HG03135 (cell line): Measurements from ENCODE around the gene ACTL8.

Experiments
- ATAC-seq: cut with Tn5 transposase; IDR thresholded peaks from one replicate; pipeline ENCODE4 v1.9.1; 2021; ENCODE audit warnings: mild to moderate bottlenecking, moderate library complexity; ENCODE audit not compliant: unreplicated experiment

Gene ACTL8

DNA sequence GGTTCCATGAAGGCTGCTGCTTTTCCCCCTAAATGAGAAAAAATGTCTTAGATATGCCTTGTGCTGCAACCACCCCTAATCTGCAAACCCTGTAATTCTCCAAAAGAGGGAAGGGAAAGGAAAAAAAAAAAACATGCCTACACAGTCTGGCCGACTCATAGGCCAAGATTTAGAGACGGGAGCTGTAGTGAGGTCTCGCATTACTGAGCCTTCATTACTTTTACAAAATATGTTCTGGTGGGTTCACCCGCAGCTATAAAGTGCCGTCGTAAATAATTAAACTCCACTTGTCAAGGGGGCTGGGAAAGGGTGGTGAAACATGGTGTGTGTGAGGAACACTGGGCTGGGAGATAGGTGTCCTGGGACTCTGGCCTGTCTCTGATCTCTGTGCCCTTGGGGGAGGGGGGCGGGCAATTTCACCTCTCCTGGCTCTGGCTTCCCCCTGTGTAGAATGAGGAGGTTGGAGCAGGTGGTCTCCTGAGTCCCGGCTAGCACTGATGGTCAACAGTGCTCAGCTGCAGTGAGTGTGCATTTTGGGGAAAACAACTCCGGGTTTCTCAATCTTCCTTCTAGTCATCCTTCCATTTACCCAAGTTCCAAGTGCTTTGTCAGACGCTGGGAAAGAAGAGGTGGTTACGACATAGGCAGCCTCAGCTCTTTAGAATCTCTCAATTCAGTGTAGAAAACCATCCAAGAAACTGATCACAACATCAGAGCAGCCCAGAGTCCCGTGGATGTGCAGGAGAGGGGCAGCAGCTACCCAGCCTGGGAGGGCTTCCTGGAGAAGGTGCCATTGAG is 82.3 kb downstream of the ACTL8 start:
- no peak for ATAC-seq

DNA sequence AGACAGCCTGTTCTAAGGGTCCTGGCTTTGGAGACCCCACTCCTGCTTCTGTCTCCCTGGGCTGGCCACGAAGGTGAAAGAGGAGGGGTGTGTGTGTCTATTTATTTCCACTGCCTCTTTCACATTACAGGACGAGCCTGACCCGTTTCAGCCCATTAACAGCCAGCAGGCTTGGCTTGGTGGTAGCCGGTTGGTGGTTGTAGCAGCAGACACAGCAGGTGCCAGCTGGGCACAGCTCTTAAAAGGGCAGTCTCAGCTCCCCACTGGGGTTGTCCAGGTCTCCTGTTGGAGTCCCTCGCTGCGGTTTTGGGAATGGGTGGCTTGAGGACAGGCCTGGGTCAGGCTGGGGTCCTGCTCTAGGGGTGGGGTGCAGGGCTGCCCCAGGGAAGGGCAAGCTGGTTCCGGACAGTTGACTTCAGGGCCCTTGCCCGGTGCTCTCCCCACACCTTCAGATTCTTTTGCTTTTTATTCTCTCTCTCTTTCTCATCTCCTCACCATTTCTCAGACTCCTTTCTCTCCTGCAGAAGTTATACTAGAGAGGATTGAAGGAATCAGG is 84.6 kb downstream of the ACTL8 start:
- ATAC-seq, result no peak

DNA sequence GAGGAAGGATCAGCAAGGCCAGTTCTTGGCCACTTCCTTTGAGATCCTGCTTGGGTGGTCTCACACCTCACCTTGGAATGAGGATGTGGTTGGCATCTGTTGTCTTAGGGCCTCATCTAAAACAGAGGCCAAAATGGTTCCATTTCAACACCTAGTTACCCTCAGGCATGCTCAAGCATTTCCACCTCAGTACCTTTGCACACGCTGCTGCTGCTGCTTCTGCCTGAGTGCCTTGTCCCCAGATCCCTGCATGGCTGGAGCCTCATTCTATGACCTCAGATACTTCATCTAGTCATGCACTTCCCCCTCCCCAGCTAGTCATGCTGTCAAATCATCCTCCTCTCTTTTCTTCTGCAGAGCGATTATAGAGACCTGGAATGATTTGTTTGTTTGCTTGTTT is 86.8 kb downstream of the ACTL8 start:
- no peak for ATAC-seq

DNA sequence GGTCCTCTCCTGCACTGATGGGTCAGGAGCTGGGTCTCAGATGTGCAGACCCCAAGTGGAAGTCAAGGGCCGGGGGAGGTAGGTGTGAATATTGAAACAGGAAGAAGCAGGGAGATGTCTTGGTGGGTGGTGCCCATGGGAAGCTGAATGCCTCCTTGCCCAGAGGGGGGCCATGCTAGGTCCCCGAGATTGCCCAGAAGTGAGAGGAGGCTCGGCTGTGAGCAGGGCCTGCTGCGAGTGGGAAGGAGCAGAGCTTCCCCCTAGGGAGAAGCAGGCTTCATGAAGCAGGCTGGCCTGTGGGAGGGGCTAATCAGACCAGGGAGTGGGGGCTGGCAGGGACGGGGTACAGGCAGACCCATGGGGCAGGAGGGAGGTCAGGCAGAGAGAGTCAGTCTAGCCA is 87.6 kb downstream of the ACTL8 start:
- ATAC-seq, result no peak

DNA sequence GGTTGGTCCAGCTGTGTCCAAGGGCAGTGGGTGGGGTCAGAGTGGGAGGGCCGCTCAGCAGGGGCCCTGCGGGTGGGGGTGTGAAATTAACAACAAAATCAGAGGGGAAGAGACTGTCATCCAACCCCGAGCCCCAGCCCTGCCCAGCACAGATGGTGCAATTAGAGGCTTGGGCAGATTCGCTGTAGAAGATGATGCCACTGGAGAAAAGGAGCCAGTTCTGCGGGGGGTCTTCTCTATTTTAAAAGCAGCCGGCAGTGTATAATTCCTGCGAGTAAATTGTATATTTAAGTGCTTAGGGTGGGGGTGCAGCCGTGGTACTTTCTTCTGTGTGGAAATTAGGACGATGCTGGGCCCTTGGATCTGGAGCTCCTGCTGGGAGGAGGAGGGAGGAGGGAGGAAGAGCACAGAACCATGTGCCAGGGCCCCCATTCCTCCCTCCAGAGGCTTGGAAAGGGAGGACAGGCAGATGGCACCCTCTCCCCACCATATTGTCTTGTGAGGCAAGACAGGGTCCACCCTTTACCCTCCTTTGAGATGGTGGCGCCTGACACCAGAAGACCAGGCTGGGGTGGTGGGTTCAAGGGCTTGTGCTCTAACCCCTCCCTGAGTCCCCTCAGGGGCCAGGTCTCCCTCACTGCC is 89.2 kb downstream of the ACTL8 start:
- no peak for ATAC-seq

DNA sequence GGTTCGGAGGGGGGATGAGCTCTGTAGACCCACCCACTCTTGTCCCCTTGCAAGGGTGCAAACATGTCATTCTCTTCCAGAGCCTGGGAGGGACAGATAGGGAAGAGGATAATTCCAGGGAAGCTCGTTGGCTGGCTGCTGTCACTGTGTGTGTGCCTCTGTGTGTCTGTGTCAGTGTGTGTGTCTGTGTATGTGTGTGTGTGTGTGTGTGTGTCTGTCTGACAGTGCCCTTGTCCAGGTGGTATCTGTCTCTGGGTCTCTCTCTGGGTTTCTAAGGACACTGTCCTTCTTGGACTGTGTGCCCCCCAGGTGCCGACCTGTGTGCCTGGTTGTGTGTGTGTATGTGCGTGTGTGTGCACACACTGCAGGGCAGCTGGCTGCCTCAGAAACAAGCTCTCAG is 90.5 kb downstream of the ACTL8 start:
- no peak for ATAC-seq

DNA sequence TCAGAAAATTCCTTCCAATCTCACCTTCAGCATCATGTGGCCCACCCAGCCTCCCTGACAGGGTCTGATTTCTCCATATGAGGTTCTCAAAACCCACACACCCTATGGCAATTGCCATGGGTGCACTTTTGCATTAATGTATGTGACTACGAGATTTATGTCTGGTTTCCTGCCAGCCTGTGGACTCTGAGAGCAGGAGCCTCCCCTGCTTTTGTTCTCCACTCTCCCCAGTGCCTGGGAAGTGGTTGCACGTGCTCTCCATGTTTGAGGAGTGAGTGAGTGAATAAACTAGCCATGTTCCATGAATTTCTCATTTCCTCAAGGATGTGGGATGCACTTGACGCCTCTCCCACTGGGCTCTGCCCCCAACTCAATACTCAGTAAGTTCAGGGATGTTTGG is 91.2 kb downstream of the ACTL8 start:
- no peak for ATAC-seq

DNA sequence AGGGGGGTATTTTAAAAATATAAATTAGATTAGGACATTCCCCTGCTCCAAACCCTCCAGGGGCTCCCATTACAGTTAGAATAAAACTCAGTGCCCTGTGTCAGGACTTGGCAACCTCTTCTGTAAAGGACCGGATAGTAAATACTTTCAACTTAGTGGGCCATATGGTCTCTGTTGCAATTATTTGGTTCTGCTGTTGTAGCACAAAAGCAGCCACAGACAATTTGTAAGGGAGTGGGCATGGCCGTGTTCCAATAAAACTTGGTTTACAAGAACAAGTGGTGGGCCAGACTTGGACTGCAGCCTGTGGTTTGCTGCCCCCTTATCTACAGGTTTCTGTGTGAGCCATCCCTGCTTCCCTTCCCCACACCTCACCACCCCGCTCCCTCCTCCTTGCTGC is 92.0 kb downstream of the ACTL8 start:
- ATAC-seq, result no peak

DNA sequence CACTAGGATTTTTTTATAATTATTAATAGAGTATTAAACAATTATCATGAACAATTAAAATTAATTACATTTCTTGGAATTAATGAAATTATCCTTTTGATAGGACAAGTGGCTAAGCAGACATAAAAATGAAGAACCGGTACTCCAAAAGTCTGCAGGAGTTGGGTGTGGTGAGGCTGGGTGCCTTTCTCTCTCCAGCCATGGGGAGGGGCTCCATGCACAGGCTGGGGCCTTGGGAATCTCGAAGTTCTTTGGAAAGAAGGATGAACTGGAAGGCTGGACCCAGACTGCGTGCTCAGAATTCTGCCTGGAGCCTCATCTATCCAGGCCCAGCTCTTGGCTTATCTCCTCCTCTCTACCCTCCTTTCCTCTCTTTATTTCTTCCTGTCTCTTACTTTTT is 94.1 kb downstream of the ACTL8 start:
- no peak for ATAC-seq

DNA sequence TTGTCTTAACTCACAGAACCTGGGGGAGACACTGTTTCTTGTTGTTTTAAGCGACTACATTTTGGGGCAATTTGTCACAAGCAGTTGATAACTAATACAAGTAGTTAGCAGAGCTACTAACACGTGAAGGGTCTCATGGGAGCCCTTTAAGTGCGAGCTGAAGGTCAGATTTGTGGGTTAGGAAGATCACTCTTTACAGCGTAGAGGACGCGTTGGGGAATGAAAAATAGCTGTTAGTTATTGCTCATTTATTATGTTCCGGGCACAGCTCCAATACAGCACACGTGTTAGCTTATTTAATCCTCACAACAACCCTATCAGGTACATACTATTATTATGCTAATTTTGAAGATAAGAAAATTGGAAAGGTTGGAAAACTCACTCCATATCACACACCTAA is 95.9 kb downstream of the ACTL8 start:
- ATAC-seq, result no peak

DNA sequence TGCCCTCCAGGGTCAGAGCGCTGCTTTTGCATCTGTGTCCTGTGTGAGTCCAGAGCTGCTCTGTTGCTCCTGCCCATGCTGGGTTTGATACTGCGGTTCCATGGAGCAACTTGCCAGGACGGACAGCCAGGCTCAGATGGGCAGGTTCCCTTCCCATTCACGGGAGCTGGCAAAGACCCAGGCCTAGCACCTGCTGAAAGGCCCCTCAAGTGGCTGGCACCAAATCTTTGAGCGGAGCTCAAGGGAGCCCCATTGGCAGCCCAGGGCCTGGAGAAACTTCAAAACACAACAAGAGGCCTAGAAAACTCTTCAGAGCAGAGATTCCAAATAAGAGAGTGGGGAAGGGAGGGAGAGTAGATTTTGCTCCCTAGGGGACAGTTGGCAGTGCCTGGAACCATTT is 97.2 kb downstream of the ACTL8 start:
- no peak for ATAC-seq

DNA sequence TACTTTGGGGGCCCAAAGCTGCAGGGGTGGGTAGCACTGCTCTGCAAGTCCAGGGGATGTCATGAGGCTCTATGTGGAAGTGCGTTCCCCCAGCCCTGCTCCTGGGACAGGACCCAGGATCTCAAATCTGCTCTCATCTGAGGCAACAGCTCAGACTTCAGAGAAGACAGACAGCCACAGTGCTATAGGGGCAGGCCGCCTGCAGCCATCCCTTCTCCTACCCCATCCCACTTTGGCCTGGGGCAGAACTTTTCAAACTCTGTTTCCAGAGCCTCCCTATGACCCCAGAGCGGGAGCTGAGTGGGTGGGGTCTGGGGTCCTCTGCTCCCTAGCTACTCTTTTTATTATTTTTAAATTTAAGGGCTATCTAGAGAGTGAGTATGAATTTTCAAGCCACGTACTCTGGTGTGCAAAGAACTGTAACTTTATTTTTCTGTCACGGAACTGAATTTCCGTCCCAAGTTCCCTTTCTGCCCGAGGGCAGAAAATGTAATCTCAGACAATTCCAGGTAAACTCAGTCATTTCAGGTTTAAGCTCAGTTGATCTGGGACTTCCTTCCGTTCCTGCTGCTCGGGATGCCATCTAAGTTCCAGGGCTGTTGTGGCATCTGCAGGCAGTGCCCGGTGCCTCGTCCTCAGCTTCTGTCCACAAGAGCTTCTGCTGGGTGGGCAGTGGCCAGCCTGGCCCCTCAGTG is 98.3 kb downstream of the ACTL8 start:
- no peak for ATAC-seq

DNA sequence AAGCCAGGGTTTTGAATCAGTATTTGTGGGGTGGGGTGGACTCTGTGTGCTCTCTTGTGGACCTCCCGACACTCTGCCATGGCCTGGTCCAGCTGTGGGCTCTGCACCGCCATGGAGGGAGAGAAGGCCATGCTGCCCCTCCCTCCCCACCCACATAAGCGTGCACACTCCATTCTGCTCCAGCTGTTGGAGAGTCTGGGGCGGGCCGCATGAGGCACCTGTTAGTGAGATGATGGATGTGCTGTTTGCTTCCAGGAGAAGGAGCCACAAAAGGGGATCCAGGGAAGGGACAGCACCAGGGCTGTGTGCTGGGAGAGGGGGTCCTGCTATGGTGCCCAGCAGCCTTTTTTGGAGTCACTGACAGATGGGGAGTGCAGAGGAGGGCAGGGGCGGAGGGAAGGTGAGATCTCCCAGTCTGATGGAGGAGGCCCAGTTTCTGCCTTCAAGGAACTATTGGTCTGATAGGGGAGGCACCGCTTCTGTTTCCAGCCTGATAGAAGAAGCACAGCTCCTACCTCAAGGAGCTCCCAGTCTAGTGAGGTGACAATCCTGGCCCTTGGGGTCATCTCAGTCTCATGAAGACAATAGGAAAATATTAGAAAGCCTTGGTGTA is 101.5 kb downstream of the ACTL8 start:
- no peak for ATAC-seq

DNA sequence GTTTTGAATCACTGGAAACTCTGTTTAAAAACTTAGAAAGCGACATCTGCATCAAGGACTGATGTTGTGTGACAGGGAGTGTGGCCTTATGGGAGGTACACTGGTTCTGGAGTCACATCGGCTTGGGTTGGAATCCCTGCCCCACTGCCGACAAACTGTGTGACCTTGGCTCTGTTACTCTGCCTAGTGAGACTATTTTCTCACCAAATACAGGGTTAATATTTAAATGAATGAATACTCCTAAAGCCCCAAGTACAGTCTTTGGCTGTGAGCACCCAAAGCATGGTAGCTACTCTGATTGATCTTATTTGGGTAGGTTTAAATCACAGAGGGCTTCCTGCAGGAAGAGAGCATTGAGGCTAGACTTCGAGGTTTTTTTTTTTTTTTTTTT is 102.0 kb downstream of the ACTL8 start:
- no peak for ATAC-seq

DNA sequence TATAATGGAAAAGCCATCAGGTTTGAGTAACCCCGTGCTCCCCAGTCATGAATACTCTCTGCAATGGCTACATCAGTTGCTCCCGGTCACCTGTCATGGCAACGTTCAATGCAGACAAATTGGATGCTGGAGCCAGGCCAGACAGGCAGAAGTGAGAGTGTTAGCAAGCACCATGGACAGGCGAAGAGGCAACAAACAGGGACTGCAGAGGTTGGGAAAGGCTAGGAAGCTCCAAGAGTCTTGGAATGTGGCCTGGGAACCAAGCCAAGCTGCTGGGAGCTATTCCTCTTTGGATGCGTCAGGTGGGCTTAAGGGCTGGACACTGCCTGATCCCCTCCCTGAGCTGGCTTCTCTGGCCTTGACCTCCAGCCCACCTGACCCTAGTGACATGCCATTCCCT is 102.9 kb downstream of the ACTL8 start:
- ATAC-seq, result no peak

DNA sequence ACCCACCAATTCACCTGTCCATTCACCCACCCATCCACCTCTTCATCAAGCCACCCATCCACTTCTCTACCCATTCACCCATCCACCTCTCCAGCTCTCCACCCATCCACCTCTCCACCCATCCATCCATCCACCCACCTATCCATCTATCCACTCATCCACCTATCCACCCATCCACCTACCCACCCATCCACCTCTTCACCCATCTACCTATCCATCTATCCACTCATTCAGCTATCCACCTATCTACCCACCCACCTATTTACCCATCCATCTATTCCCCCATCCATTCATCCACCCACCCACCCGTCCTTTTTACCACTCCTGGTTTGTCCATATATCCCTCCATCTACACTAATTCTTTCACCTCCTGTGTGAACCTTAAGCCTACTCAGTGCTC is 105.7 kb downstream of the ACTL8 start:
- no peak for ATAC-seq

DNA sequence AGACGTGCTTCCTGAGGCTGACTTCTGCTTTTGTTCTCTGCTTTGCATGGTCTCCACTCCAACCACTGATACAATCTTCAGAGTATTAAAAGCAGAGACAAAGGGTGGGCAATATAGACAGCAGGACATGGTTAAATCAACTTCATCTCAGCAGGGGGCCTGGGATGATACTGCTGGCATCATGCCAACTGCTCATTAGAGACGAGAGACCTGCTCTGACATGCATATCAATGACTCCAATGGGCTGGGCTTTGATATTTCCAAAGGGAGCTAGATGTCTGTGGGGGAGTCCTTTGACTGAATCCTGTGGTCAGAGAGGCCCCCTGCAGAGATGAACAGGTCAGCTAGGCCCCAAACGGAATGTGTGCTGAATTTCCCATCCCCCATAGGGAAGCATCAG is 106.6 kb downstream of the ACTL8 start:
- ATAC-seq, result no peak

DNA sequence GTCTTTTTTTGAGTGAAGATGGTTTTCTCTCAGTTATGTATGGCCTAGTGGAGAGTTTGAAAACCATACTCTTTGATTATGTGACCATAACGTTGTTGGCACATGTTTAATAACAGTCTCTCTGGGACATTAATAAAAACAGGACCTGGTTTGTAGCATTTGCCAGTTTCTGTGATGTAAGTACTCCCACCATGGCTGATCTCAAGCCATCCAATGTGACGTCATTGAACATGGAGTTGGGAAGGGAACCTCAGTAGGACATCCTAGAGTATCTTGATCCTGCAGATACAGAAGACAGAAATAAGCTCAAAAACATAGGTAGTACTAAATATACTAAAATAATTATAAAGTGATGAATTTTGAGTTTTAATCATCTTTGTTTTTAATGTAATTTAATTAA is 107.0 kb downstream of the ACTL8 start:
- no peak for ATAC-seq

DNA sequence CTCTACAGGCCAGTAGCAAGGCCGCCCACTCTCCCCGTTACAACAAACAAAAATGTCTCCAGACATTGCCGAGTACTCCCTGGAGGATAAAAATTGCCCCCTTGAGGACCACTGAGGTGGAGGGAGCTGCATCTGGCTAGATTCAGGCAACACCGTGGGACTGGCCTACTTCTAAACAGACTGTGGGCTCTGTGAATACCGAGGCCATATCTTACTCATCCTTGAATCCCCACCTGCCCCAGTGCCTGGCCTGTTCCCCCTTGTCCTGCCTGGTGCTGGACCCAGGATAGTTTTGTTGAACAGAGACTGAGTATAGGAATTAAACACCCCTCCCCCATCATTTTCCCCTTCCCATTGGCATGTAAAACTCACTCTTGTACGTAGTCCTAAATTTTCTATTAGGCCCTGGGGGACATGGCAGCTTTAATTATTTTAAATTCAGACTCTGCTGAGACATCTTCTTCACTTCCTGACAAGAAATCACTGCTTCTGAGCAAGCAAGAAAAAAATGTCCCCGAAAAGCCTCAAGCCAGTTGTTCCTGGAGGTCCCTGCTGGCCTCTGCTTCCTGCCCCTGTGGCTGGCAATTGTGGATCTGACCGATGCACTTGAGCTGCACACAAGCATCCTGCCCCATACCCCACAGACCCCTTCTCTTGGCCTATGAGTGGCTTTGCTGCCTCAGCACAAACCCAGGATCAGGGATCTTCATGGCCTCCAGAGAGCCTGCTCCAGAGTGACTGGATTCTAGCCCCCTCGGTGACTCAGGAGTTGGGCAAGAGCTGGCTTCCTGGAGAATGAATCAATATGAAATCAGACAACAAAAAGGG is 111.0 kb downstream of the ACTL8 start:
- ATAC-seq, result no peak

DNA sequence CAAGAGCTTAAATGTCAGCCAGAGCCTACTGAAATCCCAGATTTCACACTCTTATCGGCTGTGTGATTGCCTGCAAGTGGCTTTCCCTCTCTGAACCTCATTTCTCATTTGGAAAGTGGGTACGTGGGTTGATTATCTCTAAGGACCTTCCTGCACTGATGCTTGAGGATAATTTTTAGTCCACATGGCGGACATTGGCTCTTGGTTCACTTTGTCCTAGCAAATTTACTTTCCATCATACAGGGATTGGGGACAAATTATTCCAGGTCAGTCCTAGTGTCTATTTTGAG is 111.6 kb downstream of the ACTL8 start:
- ATAC-seq, result no peak

DNA sequence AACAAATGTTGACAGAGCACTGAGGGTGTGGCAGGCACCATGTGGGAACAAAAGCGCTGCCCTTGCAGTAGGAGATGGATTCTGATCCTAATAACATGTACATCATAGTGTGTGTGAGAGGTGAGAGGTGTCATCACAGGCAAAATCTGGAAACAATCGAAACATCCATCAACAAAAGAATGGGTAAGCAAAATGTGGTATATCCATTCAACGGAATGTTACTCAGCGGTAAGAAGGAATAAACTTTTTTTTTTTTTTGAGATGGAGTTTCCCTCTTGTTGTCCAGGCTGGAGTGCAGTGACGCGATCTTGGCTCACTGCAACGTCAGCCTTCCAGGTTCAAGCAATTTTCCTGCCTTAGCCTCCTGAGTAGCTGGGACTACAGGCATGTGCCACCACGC is 112.3 kb downstream of the ACTL8 start:
- ATAC-seq, result no peak
